Ramos (cell line): ENCODE data around the gene C11orf24.

Experiments used
- in situ Hi-C: fragments of 300-500 bp; cut with MboI; formaldehyde crosslinking; loops from one replicate; pipeline ENCODE4 v1.14.3; 2022; ENCODE audit warnings: low sequenced_read_pairs; ENCODE audit not compliant: unreplicated experiment

C11orf24 gene

DNA sequence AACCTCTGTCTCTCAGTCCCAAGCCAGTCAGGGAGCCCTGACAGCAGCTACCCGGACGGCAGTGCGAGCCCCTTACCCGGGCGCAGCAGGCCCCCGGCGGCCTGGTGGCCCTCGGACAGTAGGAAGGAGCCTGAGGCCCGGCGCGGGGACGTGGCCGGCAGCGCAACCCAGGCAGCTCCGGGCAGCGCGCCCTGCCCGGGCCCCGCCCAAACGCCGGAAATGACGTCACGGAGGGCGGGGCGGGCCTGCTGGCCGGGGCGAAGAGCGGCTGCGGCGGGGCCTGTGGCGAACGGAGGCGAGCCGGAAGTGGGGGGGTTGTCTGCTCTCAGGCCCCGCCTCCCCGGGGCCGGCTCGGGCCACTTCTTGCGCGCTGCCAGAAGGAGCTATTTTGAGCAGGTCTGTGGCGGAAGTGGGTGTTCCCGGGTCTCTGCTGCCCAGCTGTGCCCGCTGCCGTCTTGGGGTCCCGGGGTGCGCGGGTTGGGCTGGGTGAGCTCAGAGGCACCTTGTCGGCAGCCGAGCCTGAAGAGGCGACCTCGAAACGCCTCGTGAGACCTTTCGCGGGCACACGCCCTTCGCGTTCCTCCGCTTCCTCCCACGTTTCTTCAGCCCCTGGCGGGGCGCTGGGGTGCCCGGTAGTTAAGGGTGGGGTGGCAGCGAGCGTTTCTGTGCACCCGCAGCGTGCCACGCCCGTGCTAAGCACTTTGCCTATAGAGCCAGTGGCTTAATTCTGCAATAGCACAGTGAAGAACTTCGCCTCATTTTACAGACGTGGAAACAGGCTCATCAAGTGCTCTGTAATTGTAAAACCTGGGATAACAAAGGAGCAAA is at the start of gene C11orf24:
TSS of gene C11orf24 (minus strand) at position 193 of the 828 bp plus-strand sequence. CDS start 8,206 bp downstream, outside the sequence.
- in situ Hi-C loops = no loop called here

DNA sequence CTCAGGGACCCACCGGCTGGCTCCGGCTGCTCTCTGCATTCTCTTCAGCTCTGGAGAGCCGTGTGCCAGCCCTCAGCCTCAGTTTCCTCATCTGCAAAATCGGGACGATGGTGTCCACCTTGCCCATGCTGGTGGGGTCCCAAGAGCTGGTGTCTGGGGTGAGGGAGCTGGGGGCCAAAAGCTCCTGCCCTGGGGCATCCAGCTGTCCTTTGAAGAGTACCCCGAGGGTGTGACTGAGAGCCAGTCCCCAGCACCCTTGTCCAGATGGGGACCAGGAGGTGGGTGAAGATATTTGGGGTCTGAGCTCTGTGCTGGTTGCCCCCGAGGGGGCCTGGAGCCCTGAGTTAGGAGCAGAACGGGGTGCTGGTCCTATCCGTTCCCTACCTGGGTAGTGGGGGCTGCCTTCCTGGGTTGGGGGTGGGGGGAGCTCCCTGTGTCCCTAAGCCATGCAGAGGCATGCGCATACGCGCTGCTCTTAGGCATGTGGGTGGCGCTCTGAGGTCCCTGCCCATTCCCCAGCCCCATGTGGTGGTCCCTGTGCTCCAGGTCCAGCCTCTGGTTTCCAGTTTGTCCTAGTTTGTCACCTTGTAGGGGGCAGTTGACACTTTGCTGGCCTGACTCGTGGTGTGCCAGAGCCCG is 45.5 kb upstream of the C11orf24 start:
- in situ Hi-C loops = no loop called here

DNA sequence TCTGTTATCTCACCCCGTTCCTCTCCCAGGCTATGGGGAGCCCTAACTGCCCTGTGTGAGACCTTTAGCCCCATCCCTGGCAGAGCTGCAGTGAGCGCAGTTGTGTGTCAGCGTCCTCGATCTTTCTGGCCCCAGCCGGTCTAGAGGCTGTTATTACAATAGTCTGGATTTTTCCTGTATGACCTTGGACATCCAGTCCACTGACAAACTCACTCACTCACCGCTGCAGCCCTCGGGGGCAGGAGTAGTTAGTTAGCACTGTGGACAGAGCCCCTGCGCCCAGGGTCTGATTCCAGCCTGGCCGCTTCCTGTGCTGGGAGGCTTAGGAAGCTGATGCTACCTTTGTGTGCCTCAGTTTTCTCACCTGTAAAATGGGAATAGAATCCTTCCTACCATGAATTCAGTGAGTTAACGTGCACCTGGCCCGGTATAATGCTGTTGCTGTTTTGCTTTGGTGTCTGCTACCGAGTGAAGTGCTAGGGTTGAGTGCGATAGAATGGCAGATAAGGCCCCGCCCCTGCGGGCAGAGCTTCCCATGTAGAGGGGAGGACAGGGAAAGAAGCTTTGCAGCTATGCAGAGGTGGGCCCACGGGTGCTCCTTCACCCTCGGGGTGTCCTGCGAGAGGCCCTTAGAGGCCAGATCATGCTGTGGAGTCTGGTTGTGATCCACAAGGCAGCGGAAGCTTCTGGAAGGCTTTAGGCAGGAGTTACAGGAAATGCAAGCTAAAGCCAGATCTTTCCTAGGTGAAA is 43.6 kb upstream of the C11orf24 start:
- in situ Hi-C loops = no loop called here

DNA sequence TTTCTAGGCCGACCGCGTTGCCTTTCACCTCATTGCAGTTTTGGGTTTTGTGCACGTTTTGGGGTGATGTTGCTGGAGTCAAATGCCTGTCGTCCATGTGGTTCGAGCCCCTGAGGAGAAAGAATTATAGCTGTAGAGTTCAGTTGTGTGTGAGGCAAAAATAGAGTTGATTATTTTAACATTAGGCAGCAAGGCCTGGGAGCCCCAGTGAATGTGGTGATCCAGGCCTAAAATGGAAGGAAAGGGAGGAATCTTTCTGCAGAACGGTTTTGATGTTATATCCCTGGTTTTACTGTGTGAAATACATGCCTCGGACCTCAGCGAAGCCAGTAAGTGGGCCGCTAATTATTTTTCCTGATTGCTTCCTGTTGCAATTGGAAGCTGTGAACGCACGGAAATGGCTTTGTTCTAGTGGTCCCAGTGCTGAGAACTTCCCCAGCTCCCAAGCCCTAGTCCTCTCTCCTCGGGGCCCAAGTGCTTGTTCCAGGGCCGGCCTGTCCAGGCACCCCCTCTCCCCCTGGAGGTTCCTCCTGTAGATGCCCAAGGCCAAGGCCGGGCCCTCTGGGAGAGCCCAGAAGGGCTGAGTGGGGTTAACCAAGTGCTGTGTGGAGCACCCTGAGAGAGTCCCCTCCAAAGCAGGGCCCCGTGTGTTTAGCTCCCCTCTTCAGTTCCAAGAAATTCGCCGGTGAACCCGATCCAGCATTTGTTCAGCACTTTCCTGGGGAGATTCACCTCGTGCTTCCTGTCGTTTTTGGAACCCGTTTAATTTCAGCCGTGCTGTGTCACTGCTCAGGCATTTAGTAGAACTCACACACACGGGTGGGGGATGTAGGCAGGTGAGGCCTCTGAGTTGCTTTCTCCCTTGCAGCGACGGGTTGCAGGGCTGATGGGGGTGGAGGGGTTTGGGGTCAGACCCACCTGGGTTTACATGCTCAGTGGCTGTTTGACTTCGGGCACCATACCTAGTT is 42.7 kb upstream of the C11orf24 start:
- in situ Hi-C loops = no loop called here

DNA sequence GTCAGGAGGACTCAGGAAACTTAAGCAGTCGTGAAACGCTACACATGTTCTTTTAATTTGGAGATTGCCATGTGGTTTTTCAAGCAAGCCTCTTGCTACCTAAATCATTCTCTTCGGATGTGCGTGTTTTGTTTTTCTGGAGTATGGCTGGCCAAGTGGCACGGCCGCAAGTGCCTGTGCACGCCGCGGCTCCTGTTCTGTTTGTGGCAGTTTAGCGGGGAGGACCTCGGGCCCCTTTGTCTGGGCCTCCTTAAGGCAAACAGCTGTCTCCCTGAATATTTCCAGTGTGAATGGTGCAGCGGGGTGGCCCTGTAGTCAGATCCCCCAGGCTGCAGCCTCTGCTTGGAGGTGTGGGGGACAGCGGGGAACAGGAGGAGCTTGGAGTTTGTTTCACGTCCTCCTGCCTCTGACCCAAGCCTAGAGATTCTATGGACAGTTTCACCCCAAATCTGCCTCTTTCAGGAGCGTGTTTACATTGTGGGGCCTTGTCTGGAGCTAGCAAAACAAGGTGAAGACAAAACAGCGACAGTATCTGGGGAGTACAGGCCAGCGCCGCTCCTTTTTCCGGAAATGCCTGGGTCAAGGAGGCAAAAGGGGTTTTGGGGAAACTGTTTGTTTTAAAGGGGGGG is 41.9 kb upstream of the C11orf24 start:
- in situ Hi-C loops = no loop called here

DNA sequence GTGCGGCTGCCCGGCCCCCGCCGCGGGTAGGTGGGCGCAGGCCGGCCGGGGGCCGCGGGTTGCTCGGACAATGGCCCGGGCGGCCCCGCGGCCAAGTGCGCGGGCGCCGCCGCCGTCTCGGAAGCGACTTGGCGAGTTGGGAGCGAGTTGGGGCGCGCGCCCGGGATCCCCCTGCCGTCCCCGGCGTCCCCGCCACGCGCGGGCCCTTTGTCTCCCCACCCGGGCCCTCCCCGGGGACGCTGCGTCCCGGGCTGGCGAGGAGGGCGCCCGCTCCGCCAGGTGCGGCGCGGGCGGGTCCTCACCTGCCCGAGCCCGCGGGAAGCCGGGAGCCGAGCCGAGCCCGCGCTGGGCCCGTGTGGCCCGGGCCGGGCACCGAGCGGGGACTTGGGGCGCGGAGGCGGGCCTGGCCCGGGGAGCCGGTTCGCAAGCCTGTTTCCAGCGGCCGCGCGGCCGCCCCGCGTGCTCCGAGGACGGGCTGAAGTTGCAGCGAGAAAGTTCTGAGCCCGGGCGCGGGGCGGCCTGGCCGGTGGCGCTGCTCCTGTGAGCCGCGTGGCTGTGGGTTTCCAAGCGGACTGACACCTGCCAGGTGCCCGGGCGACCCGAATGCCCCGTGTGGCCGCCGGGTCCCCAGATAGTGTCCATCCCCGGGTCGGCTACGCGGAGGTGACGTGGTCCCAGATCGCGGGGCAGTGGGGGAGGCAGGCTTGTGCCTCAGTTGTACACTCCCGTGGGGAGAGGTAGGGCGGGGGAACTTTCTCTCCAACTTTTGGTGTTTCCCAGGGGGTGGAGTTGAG is 41.2 kb upstream of the C11orf24 start:
- in situ Hi-C loops = no loop called here

DNA sequence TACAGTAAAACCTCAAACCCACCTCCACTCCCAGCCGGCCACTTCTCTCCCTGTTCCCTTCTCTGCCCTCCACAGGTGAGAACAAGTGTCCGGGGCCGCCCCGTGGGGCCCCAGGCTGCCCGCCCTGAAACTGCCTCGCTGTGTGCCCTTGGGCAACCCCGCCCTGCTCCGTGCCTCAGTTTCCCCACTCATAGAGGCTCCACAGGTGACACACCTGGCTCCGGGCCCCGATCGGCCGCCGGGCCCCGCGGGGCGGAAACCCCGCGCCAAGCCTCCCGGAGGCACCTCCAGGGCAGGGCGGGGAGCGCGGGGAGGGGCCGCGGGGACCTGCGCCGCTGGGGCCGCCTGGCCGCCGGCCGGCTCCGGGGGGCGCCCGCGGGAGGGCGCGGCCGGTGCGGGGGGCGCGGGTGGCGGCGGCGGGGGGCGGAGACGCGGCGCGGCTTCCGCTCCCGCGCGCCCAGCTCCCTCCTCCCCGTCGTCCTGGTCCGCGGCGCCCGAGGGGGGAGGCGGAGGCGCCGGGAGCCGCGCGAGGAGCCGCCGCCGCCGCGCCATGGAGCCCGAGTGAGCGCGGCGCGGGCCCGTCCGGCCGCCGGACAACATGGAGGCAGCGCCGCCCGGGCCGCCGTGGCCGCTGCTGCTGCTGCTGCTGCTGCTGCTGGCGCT is 40.5 kb upstream of the C11orf24 start, which contains the start of gene LRP5:
TSS of gene LRP5 (plus strand) at position 475 of the 663 bp plus-strand sequence. CDS start at position 599, 124 bp downstream.
- in situ Hi-C loops = no loop called here

DNA sequence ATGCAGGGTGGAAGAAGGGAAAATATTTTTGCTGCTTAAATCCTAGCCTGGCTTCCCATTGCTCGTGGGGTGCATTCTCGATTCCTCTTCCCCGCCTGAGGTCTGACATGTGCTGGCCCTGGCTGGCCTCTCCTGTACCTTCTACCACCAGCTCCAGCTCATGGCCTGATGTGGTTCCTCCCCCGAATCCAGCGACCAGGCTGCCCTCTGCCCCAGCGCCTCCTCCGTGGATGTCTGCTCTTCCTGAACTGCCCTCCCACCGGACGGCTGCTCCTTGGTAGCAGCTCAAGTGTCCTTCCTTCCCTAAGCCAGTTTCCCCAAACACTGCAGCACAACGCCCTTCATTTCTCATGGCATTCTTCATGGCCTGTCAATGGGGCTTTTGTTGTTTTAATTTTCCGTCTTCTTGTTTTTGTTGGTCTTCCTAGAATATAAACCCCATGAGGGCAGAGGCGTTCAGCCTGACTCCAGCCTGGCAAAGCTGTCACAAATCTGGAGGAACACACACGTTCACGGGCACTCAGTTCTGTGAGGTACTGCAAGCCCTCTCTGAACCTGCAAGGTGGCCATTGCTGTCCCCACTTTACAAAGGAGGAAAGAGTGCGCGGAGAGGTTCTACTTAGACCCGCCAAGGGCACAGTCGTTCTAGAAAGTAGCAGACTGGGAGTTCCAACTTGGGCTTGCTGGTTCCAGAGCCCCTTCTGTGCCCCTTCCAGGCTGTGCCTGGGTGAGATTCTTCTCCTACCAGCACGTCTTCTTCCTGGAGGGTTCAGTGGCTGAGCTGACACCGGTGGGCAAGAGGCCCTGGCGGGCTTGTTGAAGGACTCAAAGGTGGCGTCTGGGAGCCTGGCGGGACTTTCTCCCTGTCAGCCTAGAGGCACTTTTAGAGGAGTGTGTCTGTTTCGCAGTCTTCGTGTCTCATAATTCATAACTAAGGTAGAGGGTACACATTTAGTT is 39.7 kb upstream of the C11orf24 start:
- in situ Hi-C loops = no loop called here

GRCh38 chr11:68309621-68310185 is 37.9 kb upstream of the C11orf24 start:
- in situ Hi-C loops = no loop called here

DNA sequence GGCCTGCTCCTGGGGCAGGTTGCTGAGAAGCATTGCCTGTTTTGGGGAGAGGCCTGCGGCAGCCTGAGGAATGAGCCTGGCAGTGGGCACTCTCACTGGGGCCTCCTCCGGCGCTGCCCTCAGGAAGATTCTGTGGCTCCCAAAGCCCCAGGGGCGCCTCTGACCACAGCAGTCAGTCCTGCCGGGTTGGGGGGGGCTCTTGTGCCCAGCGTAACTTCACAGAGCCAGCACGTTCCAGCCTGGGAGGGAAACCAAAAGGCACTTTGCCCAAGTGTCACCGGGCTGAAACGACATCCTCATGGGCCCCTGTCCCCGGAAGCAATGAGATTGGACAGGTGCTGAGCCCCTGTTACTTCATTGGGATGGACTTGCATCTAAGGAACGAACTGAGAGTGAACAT is 36.3 kb upstream of the C11orf24 start:
- in situ Hi-C loops = no loop called here

- in situ Hi-C loops = no loop called here
Observed at GRCh38 chr11:68306636-68307035, 34.9 kb upstream of the C11orf24 start.

DNA sequence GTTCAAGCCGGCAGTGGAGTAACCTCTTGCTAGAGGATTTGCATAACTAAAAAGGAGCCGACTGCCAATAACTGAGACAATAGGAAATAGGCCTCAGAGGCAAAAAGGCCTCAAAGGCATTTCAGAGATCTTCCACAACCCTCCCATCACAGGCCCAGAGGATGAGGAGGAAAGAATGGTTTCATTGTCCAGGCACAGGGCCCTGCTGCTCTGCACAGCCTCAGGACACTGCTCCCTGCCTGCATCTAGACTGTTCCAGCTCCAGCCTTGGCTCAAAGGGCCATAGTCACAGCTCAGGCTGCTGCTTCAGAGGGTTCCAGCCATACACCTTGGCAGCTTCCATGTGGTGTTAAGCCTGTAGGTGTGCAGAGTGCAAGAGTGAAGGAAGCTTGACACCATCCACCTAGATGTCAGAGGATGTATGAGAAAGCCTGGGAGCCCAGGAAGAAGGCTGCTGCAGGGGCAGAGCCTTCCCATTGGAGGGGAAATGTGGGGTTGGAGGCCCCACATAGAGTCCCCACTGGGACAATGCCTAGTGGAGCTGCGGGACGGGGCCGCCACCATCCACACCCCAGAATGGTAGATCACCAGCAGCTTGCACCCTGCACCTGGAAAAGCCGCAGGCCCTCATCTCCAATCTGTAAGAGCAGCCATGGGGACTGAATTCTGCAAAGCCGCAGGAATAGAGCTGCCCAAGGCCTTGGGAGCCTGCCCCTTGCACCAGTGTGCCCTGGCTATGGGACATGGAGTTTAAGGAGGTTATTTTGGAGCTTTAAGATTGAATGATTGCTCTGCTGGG is 32.4 kb upstream of the C11orf24 start:
- in situ Hi-C loops = no loop called here

DNA sequence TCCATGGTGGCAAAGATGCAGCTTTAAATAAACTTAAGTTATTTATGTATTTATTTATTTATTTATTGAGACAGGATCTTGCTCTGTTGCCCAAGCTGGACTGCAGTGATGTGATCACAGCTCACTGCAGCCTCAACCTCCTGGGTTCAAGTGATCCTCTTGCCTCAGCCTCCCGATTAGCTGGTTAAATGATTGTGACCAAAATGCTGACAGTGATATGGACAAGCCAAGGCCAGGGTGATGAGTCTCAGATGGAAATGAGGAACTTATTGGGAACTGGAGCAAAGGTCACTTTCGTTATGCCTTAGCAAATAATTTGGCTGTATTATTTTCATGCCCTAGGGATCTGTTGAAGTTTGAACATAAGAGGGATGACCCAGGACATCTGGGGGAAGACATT is 31.3 kb upstream of the C11orf24 start:
- in situ Hi-C loops = no loop called here

DNA sequence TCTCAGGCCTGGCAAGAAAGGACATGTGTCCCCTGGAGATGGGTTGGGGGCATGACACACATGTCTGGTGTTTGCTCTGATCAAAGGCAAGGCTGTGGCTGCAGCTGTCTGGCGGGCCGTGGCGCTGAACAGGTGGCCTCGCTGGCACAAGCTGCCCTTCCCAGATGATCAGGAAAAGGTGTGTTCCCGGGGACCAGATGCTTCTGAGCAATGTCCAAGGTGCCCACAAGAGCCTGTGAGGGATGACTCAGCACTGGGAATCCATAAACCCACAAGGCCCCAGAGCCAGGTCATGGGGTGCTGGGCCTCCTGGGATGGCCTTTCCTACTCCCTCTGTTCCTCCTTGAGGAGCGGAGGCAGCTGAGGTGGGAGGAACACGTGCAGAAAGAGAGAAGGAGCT is 30.9 kb upstream of the C11orf24 start:
- in situ Hi-C loops = no loop called here

DNA sequence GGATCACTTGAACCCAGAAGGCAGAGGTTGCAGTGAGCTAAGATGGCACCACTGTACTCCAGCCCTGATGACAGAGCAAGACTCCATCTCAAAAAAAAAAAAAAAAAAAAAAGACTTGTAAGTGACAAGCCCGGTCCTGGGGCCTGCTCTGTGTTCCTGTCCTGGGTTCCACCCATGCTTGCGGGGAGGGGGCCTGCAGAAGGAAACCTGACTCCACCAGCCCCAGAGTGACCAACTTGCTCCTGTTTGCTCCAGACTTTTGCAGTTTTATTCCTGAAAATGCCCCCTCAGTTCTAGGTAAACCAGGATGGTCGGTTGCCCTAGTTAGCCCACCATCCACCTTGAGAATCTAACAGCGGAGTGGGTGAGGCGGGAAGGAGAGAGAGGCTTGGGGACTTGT is 30.5 kb upstream of the C11orf24 start:
- in situ Hi-C loops = no loop called here
